Prostate gland (tissue), 2 donors: ENCODE measurements around the gene CTNNA2.

Experiments used
- POLR2A ChIP-seq: fragments of 450-650 bp; IDR thresholded peaks from one replicate; pipeline ENCODE4 v1.6.1; 2016; ENCODE audit warnings: antibody characterized with exemption, mild to moderate bottlenecking
- POLR2AphosphoS5 ChIP-seq: sonication (generic); formaldehyde crosslinking; IDR thresholded peaks from one replicate; pipeline ENCODE4 v1.6.1; 2017; ENCODE audit warnings: antibody characterized with exemption
- TF ChIP-seq, protein P1 (sequence below), 4 experiments: fragments of 200-600 bp in 2 of 4; fragments of 450-650 bp in 2 of 4; sonication (generic) in 2 of 4; IDR thresholded peaks; 1 replicate in 3 of 4; 2 replicates in 1 of 4; pipeline ENCODE4 v1.5.1; 2016 to 2019; ENCODE audit warnings: antibody characterized with exemption in 4 of 4, mild to moderate bottlenecking in 2 of 4, moderate library complexity in 2 of 4

DNA sequence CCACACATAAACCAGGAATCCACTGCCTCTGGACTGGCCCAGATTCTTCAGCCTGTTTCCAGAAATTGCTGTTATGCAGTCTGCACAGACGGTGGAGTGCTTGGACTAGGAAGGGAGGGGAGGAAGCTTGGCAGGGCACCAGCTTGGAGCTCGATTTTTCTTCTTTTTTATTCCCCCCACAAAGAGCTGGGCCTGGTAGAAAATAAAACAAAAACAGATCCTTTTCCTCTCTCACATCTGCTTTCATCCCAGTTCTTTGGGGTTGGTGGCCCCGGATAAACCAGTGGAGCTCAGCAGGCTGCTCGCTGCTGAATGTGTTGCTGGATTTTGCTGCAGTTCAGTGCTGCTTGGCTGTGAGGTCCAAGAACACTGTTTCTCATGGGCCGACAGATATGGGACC is 775.7 kb downstream of the CTNNA2 start:
- TF ChIP-seq, protein P1, sequence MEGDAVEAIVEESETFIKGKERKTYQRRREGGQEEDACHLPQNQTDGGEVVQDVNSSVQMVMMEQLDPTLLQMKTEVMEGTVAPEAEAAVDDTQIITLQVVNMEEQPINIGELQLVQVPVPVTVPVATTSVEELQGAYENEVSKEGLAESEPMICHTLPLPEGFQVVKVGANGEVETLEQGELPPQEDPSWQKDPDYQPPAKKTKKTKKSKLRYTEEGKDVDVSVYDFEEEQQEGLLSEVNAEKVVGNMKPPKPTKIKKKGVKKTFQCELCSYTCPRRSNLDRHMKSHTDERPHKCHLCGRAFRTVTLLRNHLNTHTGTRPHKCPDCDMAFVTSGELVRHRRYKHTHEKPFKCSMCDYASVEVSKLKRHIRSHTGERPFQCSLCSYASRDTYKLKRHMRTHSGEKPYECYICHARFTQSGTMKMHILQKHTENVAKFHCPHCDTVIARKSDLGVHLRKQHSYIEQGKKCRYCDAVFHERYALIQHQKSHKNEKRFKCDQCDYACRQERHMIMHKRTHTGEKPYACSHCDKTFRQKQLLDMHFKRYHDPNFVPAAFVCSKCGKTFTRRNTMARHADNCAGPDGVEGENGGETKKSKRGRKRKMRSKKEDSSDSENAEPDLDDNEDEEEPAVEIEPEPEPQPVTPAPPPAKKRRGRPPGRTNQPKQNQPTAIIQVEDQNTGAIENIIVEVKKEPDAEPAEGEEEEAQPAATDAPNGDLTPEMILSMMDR (IDR thresholded peaks at IDR 0.05), result no peak
- TF ChIP-seq POLR2AphosphoS5 (no peak), POLR2A (no peak)
